ENCODE data around the gene SLIT3. TPM values are rescaled to one million over a fixed set of nuclear protein-coding genes. Genes with fewer than 3 reads are reported as not detected.

SLIT3 gene
- total and polyA plus RNA-seq, 2 experiments from 2014 or later: 0.59 to 0.71 TPM

- Mint-ChIP-seq H3K9me3 (no peaks in the 10 kb centered on the region), H3K4me3 (no peak overlapping the region), H3K36me3 (ENCODE audit: low read depth) (no peaks in the 10 kb centered on the region), H3K27me3 (ENCODE audit: insufficient read depth, low read depth, poor library complexity) (peaks cover 6% of the 10 kb centered on the region), H3K27ac (no peak overlapping the region), H3K4me1 (peaks cover 2% of the 10 kb centered on the region; the same call in 1 of the 3 replicates)
- no peaks in the 10 kb centered on the region for H3F3A ChIP-seq (replicated peaks; ENCODE audit: low read depth)
- H3K79me2 ChIP-seq (replicated peaks; ENCODE audit: insufficient read depth): no peaks in the 10 kb centered on the region
- no peaks in the 10 kb centered on the region for H3K27me3 ChIP-seq (ENCODE audit: insufficient read depth)
- TF ChIP-seq ZNF331 (CRISPR knock-in tag; IDR thresholded peaks at IDR 0.05; ENCODE audit: low read depth) (no peak), CTCF (conservative IDR thresholded peaks at IDR 0.05; ENCODE audit: low read depth in 2 of 2) (no peak), EZH2phosphoT487 (IDR thresholded peaks at IDR 0.05; ENCODE audit: unreplicated experiment) (no peak), NANOG (IDR thresholded peaks at IDR 0.05; ENCODE audit: borderline replicate concordance) (no peak), CREB1 (CRISPR knock-in tag; IDR thresholded peaks at IDR 0.05; ENCODE audit: low read depth) (no peak), POLR2AphosphoS5 (IDR thresholded peaks at IDR 0.05; ENCODE audit: low read depth) (no peak), EZH2 (IDR thresholded peaks at IDR 0.05; ENCODE audit: low read depth, unreplicated experiment) (no peak), STAT1 (IDR thresholded peaks at IDR 0.05; ENCODE audit: unreplicated experiment) (no peak), JUNB (IDR thresholded peaks at IDR 0.05; ENCODE audit: unreplicated experiment) (no peak), ZNF114 (CRISPR knock-in tag; IDR thresholded peaks at IDR 0.05) (no peak)
- TF ChIP-seq, protein P1, sequence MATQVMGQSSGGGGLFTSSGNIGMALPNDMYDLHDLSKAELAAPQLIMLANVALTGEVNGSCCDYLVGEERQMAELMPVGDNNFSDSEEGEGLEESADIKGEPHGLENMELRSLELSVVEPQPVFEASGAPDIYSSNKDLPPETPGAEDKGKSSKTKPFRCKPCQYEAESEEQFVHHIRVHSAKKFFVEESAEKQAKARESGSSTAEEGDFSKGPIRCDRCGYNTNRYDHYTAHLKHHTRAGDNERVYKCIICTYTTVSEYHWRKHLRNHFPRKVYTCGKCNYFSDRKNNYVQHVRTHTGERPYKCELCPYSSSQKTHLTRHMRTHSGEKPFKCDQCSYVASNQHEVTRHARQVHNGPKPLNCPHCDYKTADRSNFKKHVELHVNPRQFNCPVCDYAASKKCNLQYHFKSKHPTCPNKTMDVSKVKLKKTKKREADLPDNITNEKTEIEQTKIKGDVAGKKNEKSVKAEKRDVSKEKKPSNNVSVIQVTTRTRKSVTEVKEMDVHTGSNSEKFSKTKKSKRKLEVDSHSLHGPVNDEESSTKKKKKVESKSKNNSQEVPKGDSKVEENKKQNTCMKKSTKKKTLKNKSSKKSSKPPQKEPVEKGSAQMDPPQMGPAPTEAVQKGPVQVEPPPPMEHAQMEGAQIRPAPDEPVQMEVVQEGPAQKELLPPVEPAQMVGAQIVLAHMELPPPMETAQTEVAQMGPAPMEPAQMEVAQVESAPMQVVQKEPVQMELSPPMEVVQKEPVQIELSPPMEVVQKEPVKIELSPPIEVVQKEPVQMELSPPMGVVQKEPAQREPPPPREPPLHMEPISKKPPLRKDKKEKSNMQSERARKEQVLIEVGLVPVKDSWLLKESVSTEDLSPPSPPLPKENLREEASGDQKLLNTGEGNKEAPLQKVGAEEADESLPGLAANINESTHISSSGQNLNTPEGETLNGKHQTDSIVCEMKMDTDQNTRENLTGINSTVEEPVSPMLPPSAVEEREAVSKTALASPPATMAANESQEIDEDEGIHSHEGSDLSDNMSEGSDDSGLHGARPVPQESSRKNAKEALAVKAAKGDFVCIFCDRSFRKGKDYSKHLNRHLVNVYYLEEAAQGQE (IDR thresholded peaks at IDR 0.05; ENCODE audit: unreplicated experiment): no peak
- TF ChIP-seq, protein P2, sequence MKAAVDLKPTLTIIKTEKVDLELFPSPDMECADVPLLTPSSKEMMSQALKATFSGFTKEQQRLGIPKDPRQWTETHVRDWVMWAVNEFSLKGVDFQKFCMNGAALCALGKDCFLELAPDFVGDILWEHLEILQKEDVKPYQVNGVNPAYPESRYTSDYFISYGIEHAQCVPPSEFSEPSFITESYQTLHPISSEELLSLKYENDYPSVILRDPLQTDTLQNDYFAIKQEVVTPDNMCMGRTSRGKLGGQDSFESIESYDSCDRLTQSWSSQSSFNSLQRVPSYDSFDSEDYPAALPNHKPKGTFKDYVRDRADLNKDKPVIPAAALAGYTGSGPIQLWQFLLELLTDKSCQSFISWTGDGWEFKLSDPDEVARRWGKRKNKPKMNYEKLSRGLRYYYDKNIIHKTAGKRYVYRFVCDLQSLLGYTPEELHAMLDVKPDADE (IDR thresholded peaks at IDR 0.05): no peak
- TF ChIP-seq, protein P3, sequence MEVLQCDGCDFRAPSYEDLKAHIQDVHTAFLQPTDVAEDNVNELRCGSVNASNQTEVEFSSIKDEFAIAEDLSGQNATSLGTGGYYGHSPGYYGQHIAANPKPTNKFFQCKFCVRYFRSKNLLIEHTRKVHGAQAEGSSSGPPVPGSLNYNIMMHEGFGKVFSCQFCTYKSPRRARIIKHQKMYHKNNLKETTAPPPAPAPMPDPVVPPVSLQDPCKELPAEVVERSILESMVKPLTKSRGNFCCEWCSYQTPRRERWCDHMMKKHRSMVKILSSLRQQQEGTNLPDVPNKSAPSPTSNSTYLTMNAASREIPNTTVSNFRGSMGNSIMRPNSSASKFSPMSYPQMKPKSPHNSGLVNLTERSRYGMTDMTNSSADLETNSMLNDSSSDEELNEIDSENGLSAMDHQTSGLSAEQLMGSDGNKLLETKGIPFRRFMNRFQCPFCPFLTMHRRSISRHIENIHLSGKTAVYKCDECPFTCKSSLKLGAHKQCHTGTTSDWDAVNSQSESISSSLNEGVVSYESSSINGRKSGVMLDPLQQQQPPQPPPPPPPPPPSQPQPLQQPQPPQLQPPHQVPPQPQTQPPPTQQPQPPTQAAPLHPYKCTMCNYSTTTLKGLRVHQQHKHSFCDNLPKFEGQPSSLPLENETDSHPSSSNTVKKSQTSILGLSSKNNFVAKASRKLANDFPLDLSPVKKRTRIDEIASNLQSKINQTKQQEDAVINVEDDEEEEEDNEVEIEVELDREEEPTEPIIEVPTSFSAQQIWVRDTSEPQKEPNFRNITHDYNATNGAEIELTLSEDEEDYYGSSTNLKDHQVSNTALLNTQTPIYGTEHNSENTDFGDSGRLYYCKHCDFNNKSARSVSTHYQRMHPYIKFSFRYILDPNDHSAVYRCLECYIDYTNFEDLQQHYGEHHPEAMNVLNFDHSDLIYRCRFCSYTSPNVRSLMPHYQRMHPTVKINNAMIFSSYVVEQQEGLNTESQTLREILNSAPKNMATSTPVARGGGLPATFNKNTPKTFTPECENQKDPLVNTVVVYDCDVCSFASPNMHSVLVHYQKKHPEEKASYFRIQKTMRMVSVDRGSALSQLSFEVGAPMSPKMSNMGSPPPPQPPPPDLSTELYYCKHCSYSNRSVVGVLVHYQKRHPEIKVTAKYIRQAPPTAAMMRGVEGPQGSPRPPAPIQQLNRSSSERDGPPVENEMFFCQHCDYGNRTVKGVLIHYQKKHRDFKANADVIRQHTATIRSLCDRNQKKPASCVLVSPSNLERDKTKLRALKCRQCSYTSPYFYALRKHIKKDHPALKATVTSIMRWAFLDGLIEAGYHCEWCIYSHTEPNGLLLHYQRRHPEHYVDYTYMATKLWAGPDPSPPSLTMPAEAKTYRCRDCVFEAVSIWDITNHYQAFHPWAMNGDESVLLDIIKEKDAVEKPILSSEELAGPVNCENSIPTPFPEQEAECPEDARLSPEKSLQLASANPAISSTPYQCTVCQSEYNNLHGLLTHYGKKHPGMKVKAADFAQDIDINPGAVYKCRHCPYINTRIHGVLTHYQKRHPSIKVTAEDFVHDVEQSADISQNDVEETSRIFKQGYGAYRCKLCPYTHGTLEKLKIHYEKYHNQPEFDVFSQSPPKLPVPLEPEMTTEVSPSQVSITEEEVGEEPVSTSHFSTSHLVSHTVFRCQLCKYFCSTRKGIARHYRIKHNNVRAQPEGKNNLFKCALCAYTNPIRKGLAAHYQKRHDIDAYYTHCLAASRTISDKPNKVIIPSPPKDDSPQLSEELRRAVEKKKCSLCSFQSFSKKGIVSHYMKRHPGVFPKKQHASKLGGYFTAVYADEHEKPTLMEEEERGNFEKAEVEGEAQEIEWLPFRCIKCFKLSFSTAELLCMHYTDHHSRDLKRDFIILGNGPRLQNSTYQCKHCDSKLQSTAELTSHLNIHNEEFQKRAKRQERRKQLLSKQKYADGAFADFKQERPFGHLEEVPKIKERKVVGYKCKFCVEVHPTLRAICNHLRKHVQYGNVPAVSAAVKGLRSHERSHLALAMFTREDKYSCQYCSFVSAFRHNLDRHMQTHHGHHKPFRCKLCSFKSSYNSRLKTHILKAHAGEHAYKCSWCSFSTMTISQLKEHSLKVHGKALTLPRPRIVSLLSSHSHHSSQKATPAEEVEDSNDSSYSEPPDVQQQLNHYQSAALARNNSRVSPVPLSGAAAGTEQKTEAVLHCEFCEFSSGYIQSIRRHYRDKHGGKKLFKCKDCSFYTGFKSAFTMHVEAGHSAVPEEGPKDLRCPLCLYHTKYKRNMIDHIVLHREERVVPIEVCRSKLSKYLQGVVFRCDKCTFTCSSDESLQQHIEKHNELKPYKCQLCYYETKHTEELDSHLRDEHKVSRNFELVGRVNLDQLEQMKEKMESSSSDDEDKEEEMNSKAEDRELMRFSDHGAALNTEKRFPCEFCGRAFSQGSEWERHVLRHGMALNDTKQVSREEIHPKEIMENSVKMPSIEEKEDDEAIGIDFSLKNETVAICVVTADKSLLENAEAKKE (CRISPR knock-in tag; IDR thresholded peaks at IDR 0.05): no peak
- H3K4me3 ChIP-seq: no peak overlapping the region
- DNase-seq (ENCODE audit: low spot score): no peak
- H3K27ac ChIP-seq (ENCODE audit: low read depth): no peak overlapping the region
- H3K9me2 ChIP-seq (ENCODE audit: insufficient read depth): peaks cover 8% of the 10 kb centered on the region; the same call in 1 of the 2 replicates
- no peak overlapping the region for H3K4me2 ChIP-seq
- no peaks in the 10 kb centered on the region for H3K36me3 ChIP-seq (ENCODE audit: insufficient read depth)
- H2AFZ ChIP-seq: no peak overlapping the region
- no peak for ATAC-seq
- no peaks in the 10 kb centered on the region; the same call in 1 of the 2 replicates for H3K4me1 ChIP-seq (ENCODE audit: insufficient read depth)
- no peaks in the 10 kb centered on the region for H4K20me1 ChIP-seq (replicated peaks; ENCODE audit: insufficient read depth)
Observed at GRCh38 chr5:168784454-168784853, 516.5 kb downstream of the SLIT3 start.

Measured in GM23338 (cell line).